BLaER1 treated with 17β-estradiol and CSF1 and Interleukin-3, amounts not matched to agents 10 nM and 100 nM (cell line): ENCODE results near the gene TNFAIP3.

Experiments used
- H3K27ac ChIP-seq, 11 experiments: shearing (Covaris generic); formaldehyde crosslinking; 2 replicates each; pipeline ENCODE4 v1.8.1; 2022
- H3K27me3 ChIP-seq, 11 experiments: shearing (Covaris generic); formaldehyde crosslinking; 2 replicates each; pipeline ENCODE4 v1.8.1; 2022
- H3K36me3 ChIP-seq, 11 experiments: shearing (Covaris generic); formaldehyde crosslinking; 2 replicates each; pipeline ENCODE4 v1.8.1; 2022
- H3K4me1 ChIP-seq, 10 experiments: shearing (Covaris generic); formaldehyde crosslinking; 2 replicates each; pipeline ENCODE4 v1.8.1; 2022
- H3K4me2 ChIP-seq, 11 experiments: shearing (Covaris generic); formaldehyde crosslinking; 2 replicates each; pipeline ENCODE4 v1.8.1; 2022
- H3K4me3 ChIP-seq, 10 experiments: shearing (Covaris generic); formaldehyde crosslinking; 2 replicates each; pipeline ENCODE4 v1.8.1; 2022
- H3K9ac ChIP-seq, 11 experiments: shearing (Covaris generic); formaldehyde crosslinking; 2 replicates each; pipeline ENCODE4 v1.8.1; 2022
- H3K9me3 ChIP-seq, 11 experiments: shearing (Covaris generic); formaldehyde crosslinking; replicated peaks in 1 of 11; 2 replicates each; pipeline ENCODE4 v1.8.1; 2022
- H4K20me1 ChIP-seq, 11 experiments: shearing (Covaris generic); formaldehyde crosslinking; 2 replicates each; pipeline ENCODE4 v1.8.1; 2022
- Cebpa-rat ChIP-seq, 11 experiments: shearing (Covaris generic); IDR thresholded peaks; 2 replicates each; pipeline ENCODE4 v1.8.1; 2022

Gene TNFAIP3

DNA sequence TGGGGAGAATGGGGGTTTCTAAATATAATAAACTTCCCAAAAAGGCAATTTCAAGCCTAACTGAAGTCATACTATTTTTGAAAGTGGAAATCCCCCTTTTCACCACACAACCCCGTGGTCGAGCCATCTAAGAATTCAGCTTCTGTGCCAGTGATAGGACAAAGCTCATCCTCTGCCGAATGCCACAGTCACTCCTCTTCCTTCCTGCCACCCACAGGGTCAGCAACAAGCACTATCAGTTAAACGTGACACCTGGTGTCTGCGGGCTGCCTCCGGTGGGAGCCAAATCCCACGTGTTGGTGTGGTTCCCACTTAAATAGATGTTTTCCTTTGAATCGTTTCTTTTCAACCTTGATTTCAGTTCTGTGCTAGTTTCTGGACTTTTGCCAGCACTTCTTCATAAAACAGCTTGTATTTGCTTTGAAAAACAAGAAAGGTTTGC lies 60.7 kb downstream of the TNFAIP3 start:
- Histone ChIP-seq H3K4me3 (peak overlapping the region; percentile 8 to 43 (median 30); a peak in 11 of 20 replicates), H4K20me1 (no peaks in the 10 kb centered on the region), H3K27ac (peak overlapping the region; percentile 78 to 96 (median 91); a peak in 21 of 22 replicates), H3K9me3 (peaks cover 0 to 29% (median 16%) of the 10 kb centered on the region in 11 experiments; a peak in 13 of 22 replicates), H3K36me3 (no peaks in the 10 kb centered on the region), H3K9ac (peak overlapping the region; percentile 74 to 86 (median 79)), H3K4me1 (peaks cover 65 to 86% (median 76%) of the 10 kb centered on the region in 10 experiments), H3K4me2 (peak overlapping the region; percentile 71 to 94 (median 86)), H3K27me3 (no peaks in the 10 kb centered on the region)
- peak in 2 of 11 experiments; percentile 36 to 50; a peak in 2 of 22 replicates for TF ChIP-seq Cebpa-rat (IDR thresholded peaks at IDR 0.05)

DNA sequence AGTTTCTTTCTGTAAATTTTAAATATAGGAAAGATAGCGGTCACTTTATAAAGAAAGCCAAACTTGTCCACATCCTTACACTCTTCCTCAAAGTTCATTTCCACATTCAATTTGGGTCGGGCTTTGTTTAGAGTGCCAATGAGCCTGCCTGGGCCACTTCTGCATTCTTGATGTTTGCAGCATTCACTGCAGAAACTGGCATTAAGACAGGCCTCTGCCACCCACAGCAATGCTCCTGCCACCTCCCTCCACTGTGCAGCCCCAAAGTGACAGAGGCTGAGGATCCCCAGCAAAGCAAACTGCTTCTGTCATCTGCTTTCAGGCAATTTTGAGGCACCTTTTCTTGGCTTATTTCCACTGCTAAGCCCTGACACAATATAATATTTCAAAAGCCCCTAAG lies 61.2 kb downstream of the TNFAIP3 start:
- Histone ChIP-seq H3K27ac (peak overlapping the region; percentile 78 to 96 (median 91); a peak in 21 of 22 replicates), H3K27me3 (no peaks in the 10 kb centered on the region), H3K4me3 (peak overlapping the region; percentile 8 to 43 (median 30); a peak in 11 of 20 replicates), H4K20me1 (no peaks in the 10 kb centered on the region), H3K9ac (peak overlapping the region; percentile 74 to 86 (median 79)), H3K4me1 (peaks cover 65 to 82% (median 72%) of the 10 kb centered on the region in 10 experiments), H3K36me3 (peaks cover 0 to under 1% (median 0%) of the 10 kb centered on the region in 11 experiments; a peak in 1 of 22 replicates), H3K9me3 (peaks cover 2 to 31% (median 20%) of the 10 kb centered on the region in 11 experiments; a peak in 20 of 22 replicates), H3K4me2 (peak overlapping the region; percentile 71 to 94 (median 86))
- TF ChIP-seq Cebpa-rat (IDR thresholded peaks at IDR 0.05), result no peak

DNA sequence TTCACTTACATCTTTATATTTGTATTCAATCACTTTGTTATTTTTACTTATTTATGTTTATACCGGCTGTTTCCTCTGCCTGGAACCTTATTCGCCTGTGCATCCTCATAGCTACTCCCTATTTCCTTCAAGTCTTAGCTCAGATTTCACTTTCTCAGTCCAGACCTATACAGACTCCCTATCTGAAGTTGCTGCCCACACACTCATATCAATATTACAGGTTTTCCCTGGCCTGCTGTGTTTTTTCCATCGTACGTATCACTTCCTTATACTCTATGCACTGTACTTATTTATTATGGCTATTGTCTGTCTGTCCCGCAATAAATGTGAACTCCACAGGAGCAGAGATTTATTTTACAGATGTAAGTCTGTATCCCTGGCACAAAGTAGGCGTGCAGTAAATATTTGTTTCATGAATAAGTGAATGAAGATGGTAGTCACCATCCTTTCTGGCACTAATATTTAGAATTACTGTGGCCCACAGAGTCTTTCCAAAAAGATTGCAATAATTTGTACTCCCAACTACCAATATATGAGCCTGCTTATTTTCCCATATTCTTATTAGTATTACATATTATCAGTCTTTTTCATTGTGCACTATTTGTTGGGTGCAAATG lies 64.9 kb downstream of the TNFAIP3 start:
- H3K4me3 ChIP-seq, result no peak overlapping the region

More for the DNA sequence above, 64.9 kb downstream of the TNFAIP3 start:
- no peaks in the 10 kb centered on the region for H4K20me1 ChIP-seq
- H3K9ac ChIP-seq, result no peak overlapping the region
- H3K27ac ChIP-seq, result peak overlapping the region in 2 of 11 experiments; percentile 37 to 94; a peak in 3 of 22 replicates
- peaks cover 22 to 63% (median 48%) of the 10 kb centered on the region in 11 experiments for H3K9me3 ChIP-seq
- no peaks in the 10 kb centered on the region for H3K27me3 ChIP-seq
- H3K4me2 ChIP-seq, result peak overlapping the region in 1 of 11 experiments; percentile 1; a peak in 1 of 22 replicates
- TF ChIP-seq Cebpa-rat (IDR thresholded peaks at IDR 0.05), result no peak
- H3K36me3 ChIP-seq, result peaks cover 0 to 8% (median 0%) of the 10 kb centered on the region in 11 experiments; a peak in 3 of 22 replicates
- peaks cover 31 to 57% (median 39%) of the 10 kb centered on the region in 10 experiments for H3K4me1 ChIP-seq
